OCI-LY1 (cell line): ENCODE results near the gene VSIG8.

Source experiments
- H2AFZ ChIP-seq: fragments of 200-600 bp; sonication (generic), shearing (Covaris generic); 2 replicates; pipeline ENCODE4 v1.6.0; 2014; ENCODE audit warnings: antibody characterized with exemption, mild to moderate bottlenecking, low read length
- H3F3A ChIP-seq: fragments of 200-600 bp; sonication (generic), shearing (Covaris generic); 2 replicates; pipeline ENCODE4 v1.6.0; 2014; ENCODE audit warnings: mild to moderate bottlenecking, antibody characterized with exemption, low read length, moderate library complexity; ENCODE audit not compliant: insufficient read depth
- H3K27ac ChIP-seq: fragments of 200-600 bp; sonication (generic); 2 replicates; pipeline ENCODE4 v1.5.1; 2014; ENCODE audit warnings: low read length, mixed run types, mild to moderate bottlenecking, low read depth; ENCODE audit not compliant: poor library complexity, severe bottlenecking
- H3K27me3 ChIP-seq: fragments of 200-600 bp; sonication (generic); 2 replicates; pipeline ENCODE4 v1.6.0; 2014; ENCODE audit warnings: antibody characterized with exemption, mild to moderate bottlenecking, low read length, moderate library complexity; ENCODE audit not compliant: insufficient read depth
- H3K36me3 ChIP-seq: fragments of 200-600 bp; sonication (generic); 2 replicates; pipeline ENCODE4 v1.6.1; 2014; ENCODE audit warnings: mild to moderate bottlenecking, antibody characterized with exemption, low read length, moderate library complexity, mixed read lengths; ENCODE audit not compliant: insufficient read depth
- H3K4me1 ChIP-seq: fragments of 200-600 bp; sonication (generic); 2 replicates; pipeline ENCODE4 v1.5.1; 2014; ENCODE audit warnings: mild to moderate bottlenecking, low read length, moderate library complexity; ENCODE audit not compliant: insufficient read depth, severe bottlenecking
- H3K4me2 ChIP-seq: fragments of 200-600 bp; sonication (generic), shearing (Covaris generic); 2 replicates; pipeline ENCODE4 v1.6.1; 2014; ENCODE audit warnings: low read length
- H3K4me3 ChIP-seq: fragments of 200-600 bp; sonication (generic); 2 replicates; pipeline ENCODE4 v1.5.1; 2014; ENCODE audit warnings: low read length, low read depth, mild to moderate bottlenecking, mixed read lengths; ENCODE audit not compliant: poor library complexity, severe bottlenecking
- H3K79me2 ChIP-seq: fragments of 200-600 bp; shearing (Covaris generic); 2 replicates; pipeline ENCODE4 v1.6.1; 2016; ENCODE audit warnings: mixed run types, low read length, mixed read lengths; ENCODE audit not compliant: insufficient read depth
- H3K9ac ChIP-seq: fragments of 200-600 bp; sonication (generic), shearing (Covaris generic); 2 replicates; pipeline ENCODE4 v1.6.1; 2014; ENCODE audit warnings: mild to moderate bottlenecking, low read length, mixed read lengths
- H3K9me2 ChIP-seq: fragments of 200-600 bp; sonication (generic), shearing (Covaris generic); 2 replicates; pipeline ENCODE4 v1.6.1; 2014; ENCODE audit warnings: low read depth, mild to moderate bottlenecking, low read length, mixed read lengths
- H3K9me3 ChIP-seq: fragments of 200-600 bp; shearing (Covaris generic); 2 replicates; pipeline ENCODE4 v1.6.1; 2014; ENCODE audit warnings: low read length, mixed read lengths
- H4K20me1 ChIP-seq: fragments of 200-600 bp; sonication (generic), shearing (Covaris generic); 2 replicates; pipeline ENCODE4 v1.6.0; 2016; ENCODE audit warnings: mild to moderate bottlenecking, low read length; ENCODE audit not compliant: insufficient read depth
- EZH2 ChIP-seq: fragments of 200-600 bp; sonication (generic), shearing (Covaris generic); IDR thresholded peaks from 2 replicates; pipeline ENCODE4 v1.8.0; 2017; ENCODE audit warnings: borderline replicate concordance, mixed run types, mild to moderate bottlenecking, antibody characterized with exemption, low read length, moderate library complexity, mixed read lengths
- TF ChIP-seq, protein P1 (sequence below): fragments of 200-600 bp; sonication (generic), shearing (Covaris generic); IDR thresholded peaks from 2 replicates; pipeline ENCODE4 v1.5.1; 2017; ENCODE audit warnings: mild to moderate bottlenecking, antibody characterized with exemption, low read length, moderate library complexity, mixed read lengths

The VSIG8 gene

DNA sequence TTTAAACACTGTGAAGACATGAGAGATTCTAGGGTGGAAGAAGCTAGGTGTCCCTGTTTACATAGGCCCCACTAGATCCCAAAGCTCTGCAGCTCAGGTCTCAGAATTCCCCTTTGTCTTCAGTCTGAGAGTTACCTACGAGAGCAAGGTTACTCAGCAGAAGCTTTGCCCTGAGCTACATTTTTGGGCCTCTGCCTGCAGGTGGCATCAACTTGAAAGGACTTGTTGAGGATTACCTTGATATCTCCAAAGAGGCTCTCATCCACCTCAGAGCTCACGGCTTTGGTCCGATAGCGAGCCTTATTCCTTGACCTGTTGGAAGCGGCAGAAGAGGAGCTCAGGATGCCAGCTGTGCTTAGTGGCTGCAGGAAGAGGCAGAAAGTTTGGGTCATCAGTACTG lies 30.5 kb upstream of the VSIG8 start:
- Histone ChIP-seq H3K9me3 (no peaks in the 10 kb centered on the region), H3K36me3 (no peaks in the 10 kb centered on the region), H2AFZ (no peak overlapping the region), H3F3A (no peaks in the 10 kb centered on the region), H4K20me1 (no peaks in the 10 kb centered on the region), H3K4me3 (no peak overlapping the region), H3K27me3 (0 out of 2 replicates have a peak, but pooled peaks cover 3% of the 10 kb centered on the region), H3K9ac (no peak overlapping the region), H3K4me2 (no peak overlapping the region), H3K4me1 (no peaks in the 10 kb centered on the region), H3K79me2 (no peaks in the 10 kb centered on the region), H3K9me2 (no peaks in the 10 kb centered on the region), H3K27ac (no peak overlapping the region)
- TF ChIP-seq EZH2, result no peak
- TF ChIP-seq, protein P1, sequence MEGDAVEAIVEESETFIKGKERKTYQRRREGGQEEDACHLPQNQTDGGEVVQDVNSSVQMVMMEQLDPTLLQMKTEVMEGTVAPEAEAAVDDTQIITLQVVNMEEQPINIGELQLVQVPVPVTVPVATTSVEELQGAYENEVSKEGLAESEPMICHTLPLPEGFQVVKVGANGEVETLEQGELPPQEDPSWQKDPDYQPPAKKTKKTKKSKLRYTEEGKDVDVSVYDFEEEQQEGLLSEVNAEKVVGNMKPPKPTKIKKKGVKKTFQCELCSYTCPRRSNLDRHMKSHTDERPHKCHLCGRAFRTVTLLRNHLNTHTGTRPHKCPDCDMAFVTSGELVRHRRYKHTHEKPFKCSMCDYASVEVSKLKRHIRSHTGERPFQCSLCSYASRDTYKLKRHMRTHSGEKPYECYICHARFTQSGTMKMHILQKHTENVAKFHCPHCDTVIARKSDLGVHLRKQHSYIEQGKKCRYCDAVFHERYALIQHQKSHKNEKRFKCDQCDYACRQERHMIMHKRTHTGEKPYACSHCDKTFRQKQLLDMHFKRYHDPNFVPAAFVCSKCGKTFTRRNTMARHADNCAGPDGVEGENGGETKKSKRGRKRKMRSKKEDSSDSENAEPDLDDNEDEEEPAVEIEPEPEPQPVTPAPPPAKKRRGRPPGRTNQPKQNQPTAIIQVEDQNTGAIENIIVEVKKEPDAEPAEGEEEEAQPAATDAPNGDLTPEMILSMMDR, result peak; percentile 26; the same call in 1 of the 2 replicates

DNA sequence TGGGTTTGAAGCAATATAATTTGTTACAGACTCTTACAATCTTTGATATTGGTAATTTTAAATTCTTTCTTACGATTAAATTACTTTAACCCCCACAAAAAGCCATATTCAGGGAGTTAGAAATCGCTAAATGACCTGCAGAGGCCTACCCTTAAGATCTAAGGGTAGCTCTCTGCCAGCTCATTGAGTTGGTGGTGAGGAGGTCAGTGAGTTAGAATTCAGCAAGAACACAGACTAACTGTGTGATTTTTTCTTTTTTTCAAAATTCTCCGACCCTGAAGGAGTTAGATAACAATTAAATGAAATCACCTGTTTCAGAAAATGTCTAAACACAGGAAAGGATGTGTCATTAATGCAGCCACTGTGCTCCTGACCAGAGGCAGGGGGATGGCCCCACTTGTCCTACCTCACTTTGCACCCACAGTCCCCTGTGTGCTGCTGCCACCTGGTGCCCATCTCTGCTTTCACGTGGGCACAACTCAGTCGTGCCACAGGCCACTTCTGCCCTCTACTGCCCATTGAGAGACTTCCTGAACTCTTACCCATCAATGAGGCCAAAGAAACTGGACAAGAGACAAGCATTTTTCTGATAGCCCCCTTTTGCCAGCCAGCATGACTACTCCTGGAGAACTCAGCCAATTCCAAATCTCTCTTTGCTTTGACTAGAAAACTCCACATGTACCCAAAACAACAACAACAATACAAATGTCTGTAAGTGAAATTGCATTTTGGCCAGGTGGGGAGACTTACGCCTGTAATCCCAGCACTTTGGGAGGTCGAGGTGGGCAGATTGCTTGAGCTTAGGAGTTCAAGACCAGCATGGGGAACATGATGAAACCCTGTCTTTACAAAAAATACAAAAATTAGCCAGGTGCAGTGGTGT lies 29.1 kb upstream of the VSIG8 start:
- H3K4me3 ChIP-seq, result no peak overlapping the region
- no peak overlapping the region for H2AFZ ChIP-seq
- no peak for TF ChIP-seq EZH2
- TF ChIP-seq, protein P1, result peak; percentile 98
- no peak overlapping the region for H3K4me2 ChIP-seq
- H3K36me3 ChIP-seq, result no peaks in the 10 kb centered on the region
- no peaks in the 10 kb centered on the region for H3K9me2 ChIP-seq
- H4K20me1 ChIP-seq, result no peaks in the 10 kb centered on the region
- no peaks in the 10 kb centered on the region for H3F3A ChIP-seq
- no peak overlapping the region for H3K9ac ChIP-seq
- H3K4me1 ChIP-seq, result no peaks in the 10 kb centered on the region
- H3K27me3 ChIP-seq, result 0 out of 2 replicates have a peak, but pooled peaks cover 3% of the 10 kb centered on the region
- no peak overlapping the region for H3K27ac ChIP-seq
- no peaks in the 10 kb centered on the region for H3K79me2 ChIP-seq
- H3K9me3 ChIP-seq, result no peaks in the 10 kb centered on the region

DNA sequence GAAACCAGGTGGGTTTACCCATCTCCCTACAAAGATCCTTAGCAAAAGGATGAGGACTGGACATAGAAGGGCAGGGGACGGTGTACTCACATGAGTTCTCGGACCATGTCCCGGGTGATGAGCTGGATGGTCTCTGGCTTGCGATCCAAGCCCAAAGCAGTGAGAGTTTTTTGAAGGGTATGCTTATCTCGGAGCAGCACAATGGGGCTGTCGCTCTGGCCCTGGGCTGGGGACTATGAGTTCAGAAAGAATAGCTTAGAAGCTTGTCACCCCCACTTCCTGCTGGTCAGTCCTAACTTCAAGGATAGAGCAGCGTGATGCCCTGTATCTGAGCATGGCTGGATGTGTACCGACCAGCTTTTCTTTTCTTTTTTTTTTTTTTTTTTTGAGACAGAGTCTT lies 27.9 kb upstream of the VSIG8 start:
- TF ChIP-seq, protein P1, result no peak
- no peak for TF ChIP-seq EZH2
- H4K20me1 ChIP-seq, result no peaks in the 10 kb centered on the region
- no peaks in the 10 kb centered on the region for H3K79me2 ChIP-seq
- no peaks in the 10 kb centered on the region for H3K9me2 ChIP-seq
- no peak overlapping the region for H3K27ac ChIP-seq
- H3K4me1 ChIP-seq, result no peaks in the 10 kb centered on the region
- no peaks in the 10 kb centered on the region for H3K9me3 ChIP-seq
- no peak overlapping the region for H3K4me2 ChIP-seq
- H3K36me3 ChIP-seq, result no peaks in the 10 kb centered on the region
- H3K27me3 ChIP-seq, result 0 out of 2 replicates have a peak, but pooled peaks cover 3% of the 10 kb centered on the region
- no peak overlapping the region for H3K9ac ChIP-seq
- no peak overlapping the region for H2AFZ ChIP-seq
- no peaks in the 10 kb centered on the region for H3F3A ChIP-seq
- H3K4me3 ChIP-seq, result no peak overlapping the region
